Vagina (tissue), 2 donors: Measurements from ENCODE around the gene POLR2E.

Experiments used
- CTCF ChIP-seq, 3 experiments: fragments of 450-650 bp in 2 of 3; fragments of 200-600 bp in 1 of 3; sonication (generic) in 1 of 3; IDR thresholded peaks; one replicate each; pipeline ENCODE4 v1.5.1; 2017 to 2019; ENCODE audit warnings: antibody characterized with exemption in 3 of 3, mild to moderate bottlenecking in 2 of 3, moderate library complexity in 2 of 3
- POLR2A ChIP-seq, 2 donors: fragments of 450-650 bp; IDR thresholded peaks; one replicate each; pipeline ENCODE4 v1.6.1; 2017; ENCODE audit warnings: antibody characterized with exemption in 2 of 2, mild to moderate bottlenecking in 2 of 2, moderate library complexity in 2 of 2
- POLR2AphosphoS5 ChIP-seq, 2 donors: sonication (generic); formaldehyde crosslinking; IDR thresholded peaks; one replicate each; pipeline ENCODE4 v1.9.0; 2017; ENCODE audit warnings: antibody characterized with exemption in 2 of 2, mild to moderate bottlenecking in 2 of 2, low read depth in 1 of 2; ENCODE audit not compliant: insufficient read depth in 1 of 2

GRCh38 chr19:1073956-1074517 lies 21.1 kb downstream of the POLR2E start:
- TF ChIP-seq CTCF (IDR thresholded peaks at IDR 0.05) (no peak), POLR2AphosphoS5 (IDR thresholded peaks at IDR 0.05; ENCODE audit: insufficient read depth in 1 of 2, low read depth in 1 of 2) (no peak), POLR2A (IDR thresholded peaks at IDR 0.05) (no peak)
